Panc1 (cell line): Measurements from ENCODE around the gene FRMPD1.

ENCODE experiments used
- POLR2AphosphoS5 ChIP-seq: IDR thresholded peaks from 2 replicates; pipeline ENCODE4 v1.6.1; 2012; ENCODE audit warnings: mild to moderate bottlenecking, low read depth, low read length, moderate library complexity
- TF ChIP-seq, protein P1 (sequence below): fragments of 450-650 bp; IDR thresholded peaks from 2 replicates; pipeline ENCODE4 v1.5.1; 2017; ENCODE audit warnings: mild to moderate bottlenecking
- TF ChIP-seq, protein P2 (sequence below), 2 experiments: IDR thresholded peaks; 2 replicates each; pipeline ENCODE4 v1.6.1; 2011 to 2012; ENCODE audit warnings: low read depth in 2 of 2, control low read depth in 1 of 2, low read length in 1 of 2, mild to moderate bottlenecking in 1 of 2, moderate library complexity in 1 of 2; ENCODE audit not compliant: insufficient read depth in 1 of 2

DNA sequence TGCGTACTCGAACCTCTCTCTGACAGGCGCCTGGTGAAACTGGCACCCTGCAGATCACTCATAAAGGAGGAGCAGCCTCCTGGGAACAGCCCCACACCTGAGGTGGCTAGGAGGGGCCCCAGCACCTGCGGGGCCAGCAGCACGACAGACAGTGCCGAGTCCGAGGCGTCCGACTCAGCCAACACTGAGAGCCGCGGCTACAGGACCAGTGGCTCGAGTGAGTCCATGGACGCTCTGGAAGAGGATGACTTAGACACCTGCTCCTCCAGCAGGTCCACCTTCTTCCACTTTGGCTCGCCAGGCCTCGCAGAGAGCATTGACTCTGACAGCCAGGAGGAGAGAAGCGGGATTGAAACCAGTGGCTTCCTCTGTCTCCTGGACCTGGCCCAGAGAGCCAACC, 89.4 kb downstream of the FRMPD1 start:
- TF ChIP-seq, protein P1, sequence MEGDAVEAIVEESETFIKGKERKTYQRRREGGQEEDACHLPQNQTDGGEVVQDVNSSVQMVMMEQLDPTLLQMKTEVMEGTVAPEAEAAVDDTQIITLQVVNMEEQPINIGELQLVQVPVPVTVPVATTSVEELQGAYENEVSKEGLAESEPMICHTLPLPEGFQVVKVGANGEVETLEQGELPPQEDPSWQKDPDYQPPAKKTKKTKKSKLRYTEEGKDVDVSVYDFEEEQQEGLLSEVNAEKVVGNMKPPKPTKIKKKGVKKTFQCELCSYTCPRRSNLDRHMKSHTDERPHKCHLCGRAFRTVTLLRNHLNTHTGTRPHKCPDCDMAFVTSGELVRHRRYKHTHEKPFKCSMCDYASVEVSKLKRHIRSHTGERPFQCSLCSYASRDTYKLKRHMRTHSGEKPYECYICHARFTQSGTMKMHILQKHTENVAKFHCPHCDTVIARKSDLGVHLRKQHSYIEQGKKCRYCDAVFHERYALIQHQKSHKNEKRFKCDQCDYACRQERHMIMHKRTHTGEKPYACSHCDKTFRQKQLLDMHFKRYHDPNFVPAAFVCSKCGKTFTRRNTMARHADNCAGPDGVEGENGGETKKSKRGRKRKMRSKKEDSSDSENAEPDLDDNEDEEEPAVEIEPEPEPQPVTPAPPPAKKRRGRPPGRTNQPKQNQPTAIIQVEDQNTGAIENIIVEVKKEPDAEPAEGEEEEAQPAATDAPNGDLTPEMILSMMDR, result no peak
- TF ChIP-seq, protein P2, sequence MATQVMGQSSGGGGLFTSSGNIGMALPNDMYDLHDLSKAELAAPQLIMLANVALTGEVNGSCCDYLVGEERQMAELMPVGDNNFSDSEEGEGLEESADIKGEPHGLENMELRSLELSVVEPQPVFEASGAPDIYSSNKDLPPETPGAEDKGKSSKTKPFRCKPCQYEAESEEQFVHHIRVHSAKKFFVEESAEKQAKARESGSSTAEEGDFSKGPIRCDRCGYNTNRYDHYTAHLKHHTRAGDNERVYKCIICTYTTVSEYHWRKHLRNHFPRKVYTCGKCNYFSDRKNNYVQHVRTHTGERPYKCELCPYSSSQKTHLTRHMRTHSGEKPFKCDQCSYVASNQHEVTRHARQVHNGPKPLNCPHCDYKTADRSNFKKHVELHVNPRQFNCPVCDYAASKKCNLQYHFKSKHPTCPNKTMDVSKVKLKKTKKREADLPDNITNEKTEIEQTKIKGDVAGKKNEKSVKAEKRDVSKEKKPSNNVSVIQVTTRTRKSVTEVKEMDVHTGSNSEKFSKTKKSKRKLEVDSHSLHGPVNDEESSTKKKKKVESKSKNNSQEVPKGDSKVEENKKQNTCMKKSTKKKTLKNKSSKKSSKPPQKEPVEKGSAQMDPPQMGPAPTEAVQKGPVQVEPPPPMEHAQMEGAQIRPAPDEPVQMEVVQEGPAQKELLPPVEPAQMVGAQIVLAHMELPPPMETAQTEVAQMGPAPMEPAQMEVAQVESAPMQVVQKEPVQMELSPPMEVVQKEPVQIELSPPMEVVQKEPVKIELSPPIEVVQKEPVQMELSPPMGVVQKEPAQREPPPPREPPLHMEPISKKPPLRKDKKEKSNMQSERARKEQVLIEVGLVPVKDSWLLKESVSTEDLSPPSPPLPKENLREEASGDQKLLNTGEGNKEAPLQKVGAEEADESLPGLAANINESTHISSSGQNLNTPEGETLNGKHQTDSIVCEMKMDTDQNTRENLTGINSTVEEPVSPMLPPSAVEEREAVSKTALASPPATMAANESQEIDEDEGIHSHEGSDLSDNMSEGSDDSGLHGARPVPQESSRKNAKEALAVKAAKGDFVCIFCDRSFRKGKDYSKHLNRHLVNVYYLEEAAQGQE (IDR thresholded peaks at IDR 0.05; ENCODE audit: insufficient read depth in 1 of 2, low read depth in 2 of 2, low read length in 1 of 2), result no peak
- no peak for TF ChIP-seq POLR2AphosphoS5
